GM19239 (cell line): ENCODE results near the gene S1PR4.
"Not testable (repeated sequence)": the region's sequence is repeated elsewhere in the genome, so short reads cannot be mapped to it uniquely, and the experiment has no call there.

Experiments used
- DNase-seq: peaks from one replicate; pipeline ENCODE4 v3.0.0; 2011; ENCODE audit warnings: low spot score; ENCODE audit not compliant: insufficient read length
- FAIRE-seq: peaks from 2 replicates; lab custom pipeline; 2011; peaks lifted over from hg19 to GRCh38; lab: Jason Lieb, UNC

The S1PR4 gene

GRCh38 chr19:3176715-3177501 is 1.7 kb upstream of the S1PR4 start:
- peak; percentile 53 for FAIRE-seq
- DNase-seq: no peak

DNA sequence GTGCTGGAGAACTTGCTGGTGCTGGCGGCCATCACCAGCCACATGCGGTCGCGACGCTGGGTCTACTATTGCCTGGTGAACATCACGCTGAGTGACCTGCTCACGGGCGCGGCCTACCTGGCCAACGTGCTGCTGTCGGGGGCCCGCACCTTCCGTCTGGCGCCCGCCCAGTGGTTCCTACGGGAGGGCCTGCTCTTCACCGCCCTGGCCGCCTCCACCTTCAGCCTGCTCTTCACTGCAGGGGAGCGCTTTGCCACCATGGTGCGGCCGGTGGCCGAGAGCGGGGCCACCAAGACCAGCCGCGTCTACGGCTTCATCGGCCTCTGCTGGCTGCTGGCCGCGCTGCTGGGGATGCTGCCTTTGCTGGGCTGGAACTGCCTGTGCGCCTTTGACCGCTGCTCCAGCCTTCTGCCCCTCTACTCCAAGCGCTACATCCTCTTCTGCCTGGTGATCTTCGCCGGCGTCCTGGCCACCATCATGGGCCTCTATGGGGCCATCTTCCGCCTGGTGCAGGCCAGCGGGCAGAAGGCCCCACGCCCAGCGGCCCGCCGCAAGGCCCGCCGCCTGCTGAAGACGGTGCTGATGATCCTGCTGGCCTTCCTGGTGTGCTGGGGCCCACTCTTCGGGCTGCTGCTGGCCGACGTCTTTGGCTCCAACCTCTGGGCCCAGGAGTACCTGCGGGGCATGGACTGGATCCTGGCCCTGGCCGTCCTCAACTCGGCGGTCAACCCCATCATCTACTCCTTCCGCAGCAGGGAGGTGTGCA is 587 bp downstream of the S1PR4 start:
- FAIRE-seq: peak; percentile 11
- DNase-seq: no peak

DNA sequence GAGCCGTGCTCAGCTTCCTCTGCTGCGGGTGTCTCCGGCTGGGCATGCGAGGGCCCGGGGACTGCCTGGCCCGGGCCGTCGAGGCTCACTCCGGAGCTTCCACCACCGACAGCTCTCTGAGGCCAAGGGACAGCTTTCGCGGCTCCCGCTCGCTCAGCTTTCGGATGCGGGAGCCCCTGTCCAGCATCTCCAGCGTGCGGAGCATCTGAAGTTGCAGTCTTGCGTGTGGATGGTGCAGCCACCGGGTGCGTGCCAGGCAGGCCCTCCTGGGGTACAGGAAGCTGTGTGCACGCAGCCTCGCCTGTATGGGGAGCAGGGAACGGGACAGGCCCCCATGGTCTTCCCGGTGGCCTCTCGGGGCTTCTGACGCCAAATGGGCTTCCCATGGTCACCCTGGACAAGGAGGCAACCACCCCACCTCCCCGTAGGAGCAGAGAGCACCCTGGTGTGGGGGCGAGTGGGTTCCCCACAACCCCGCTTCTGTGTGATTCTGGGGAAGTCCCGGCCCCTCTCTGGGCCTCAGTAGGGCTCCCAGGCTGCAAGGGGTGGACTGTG is 1.2 kb downstream of the S1PR4 start:
- DNase-seq (no peak), FAIRE-seq (peak; percentile 35)

- DNase-seq: no peak
- FAIRE-seq: no peak
These were observed 5.4 kb downstream of the S1PR4 start for GRCh38 chr19:3183721-3184641.

GRCh38 chr19:3184847-3185460 is 6.4 kb downstream of the S1PR4 start:
- FAIRE-seq: no peak
- DNase-seq: no peak

- DNase-seq (peak; percentile 86), FAIRE-seq (peak; percentile 100)
These were observed 7.0 kb downstream of the S1PR4 start, which contains the start of gene NCLN for GRCh38 chr19:3185461-3186159. Gene NCLN, plus strand, starts transcription at chr19:3185930. Its CDS starts 101 bp downstream, at chr19:3186031.

- no peak for FAIRE-seq
- no peak for DNase-seq
These were observed 7.7 kb downstream of the S1PR4 start for GRCh38 chr19:3186160-3186688.

- FAIRE-seq (no peak), DNase-seq (no peak)
These were observed 8.5 kb downstream of the S1PR4 start for GRCh38 chr19:3186891-3187661.

GRCh38 chr19:3187662-3188511 is 9.3 kb downstream of the S1PR4 start:
- no peak for DNase-seq
- FAIRE-seq: no peak

DNA sequence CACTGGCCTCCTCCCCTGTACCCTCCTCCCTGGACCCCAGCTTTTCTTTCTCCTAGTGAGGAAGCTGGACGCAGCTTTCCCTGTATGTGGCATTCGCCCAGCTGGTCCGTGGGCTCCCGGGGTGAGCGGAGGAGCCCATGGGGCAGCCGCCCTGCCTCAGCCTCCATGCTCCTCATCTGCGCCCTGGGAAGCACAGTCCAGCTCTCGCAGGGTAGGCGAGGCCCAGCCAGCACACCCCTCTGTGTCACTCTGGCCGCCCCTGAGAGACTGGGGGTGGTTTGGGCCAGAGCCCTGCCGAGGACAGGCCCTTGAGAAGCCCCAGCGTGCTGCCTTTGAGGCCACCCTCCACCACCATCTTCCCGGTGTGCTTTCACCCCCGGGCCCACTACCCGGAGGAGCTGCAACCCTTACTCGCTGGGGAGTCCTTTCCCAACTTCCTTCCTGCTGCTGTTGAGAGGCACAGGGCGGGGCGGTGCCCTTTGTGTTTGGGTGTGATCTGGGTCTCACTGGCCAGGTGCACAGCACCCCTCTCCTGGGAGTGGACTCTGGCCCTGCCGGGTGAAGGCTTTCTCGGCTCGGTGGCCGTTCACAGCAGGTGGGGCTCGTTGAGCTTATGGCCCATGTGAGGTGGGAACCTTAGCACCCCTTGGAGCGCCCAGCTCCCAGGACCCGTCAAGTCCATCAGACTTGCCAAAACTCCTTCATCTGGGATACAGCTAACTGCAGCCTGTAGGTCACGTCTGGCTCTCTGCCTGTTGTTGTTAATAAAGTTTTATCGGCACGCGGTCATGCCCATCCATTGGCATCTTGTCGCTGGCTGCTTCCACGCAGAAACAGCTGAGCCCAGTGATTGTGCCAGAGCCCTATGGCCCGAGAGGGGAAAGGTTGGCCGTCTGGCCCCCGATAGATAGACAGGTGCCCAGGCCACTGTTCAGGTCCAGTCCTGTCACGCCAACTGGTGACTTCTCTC is 10.3 kb downstream of the S1PR4 start:
- DNase-seq (no peak), FAIRE-seq (no peak)

GRCh38 chr19:3189702-3190469 is 11.3 kb downstream of the S1PR4 start:
- FAIRE-seq: no peak
- DNase-seq: no peak

DNA sequence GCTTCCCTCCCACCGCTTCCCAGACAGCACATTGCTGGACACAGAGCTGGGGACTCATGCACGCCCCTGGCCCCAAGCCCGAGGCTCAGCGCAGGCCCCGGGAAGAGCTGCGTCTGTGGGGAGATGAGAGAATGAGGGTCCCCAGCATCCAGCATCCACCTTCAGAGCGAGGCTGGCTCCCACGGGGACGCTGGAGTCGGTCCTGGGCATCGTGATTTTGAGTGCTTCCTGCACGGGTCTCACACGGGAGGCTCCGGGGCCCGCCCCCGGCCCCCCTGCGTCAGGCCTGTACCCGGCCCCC is 11.9 kb downstream of the S1PR4 start:
- no peak for FAIRE-seq
- no peak for DNase-seq

GRCh38 chr19:3190921-3191805 is 12.6 kb downstream of the S1PR4 start:
- no peak for FAIRE-seq

GRCh38 chr19:3191806-3192104 is 13.2 kb downstream of the S1PR4 start:
- not testable (repeated sequence) for FAIRE-seq, DNase-seq

More at GRCh38 chr19:3190921-3191805, 12.6 kb downstream of the S1PR4 start:
- DNase-seq: no peak

GRCh38 chr19:3192228-3192635 is 13.7 kb downstream of the S1PR4 start:
- FAIRE-seq (no peak), DNase-seq (no peak)
